Measurements from ENCODE around the gene BBLN. TPM values are rescaled to one million over a fixed set of nuclear protein-coding genes. Genes with fewer than 3 reads are reported as not detected.

The BBLN gene
- total RNA-seq, 1 donor from 2014 or later, result 389 TPM

DNA sequence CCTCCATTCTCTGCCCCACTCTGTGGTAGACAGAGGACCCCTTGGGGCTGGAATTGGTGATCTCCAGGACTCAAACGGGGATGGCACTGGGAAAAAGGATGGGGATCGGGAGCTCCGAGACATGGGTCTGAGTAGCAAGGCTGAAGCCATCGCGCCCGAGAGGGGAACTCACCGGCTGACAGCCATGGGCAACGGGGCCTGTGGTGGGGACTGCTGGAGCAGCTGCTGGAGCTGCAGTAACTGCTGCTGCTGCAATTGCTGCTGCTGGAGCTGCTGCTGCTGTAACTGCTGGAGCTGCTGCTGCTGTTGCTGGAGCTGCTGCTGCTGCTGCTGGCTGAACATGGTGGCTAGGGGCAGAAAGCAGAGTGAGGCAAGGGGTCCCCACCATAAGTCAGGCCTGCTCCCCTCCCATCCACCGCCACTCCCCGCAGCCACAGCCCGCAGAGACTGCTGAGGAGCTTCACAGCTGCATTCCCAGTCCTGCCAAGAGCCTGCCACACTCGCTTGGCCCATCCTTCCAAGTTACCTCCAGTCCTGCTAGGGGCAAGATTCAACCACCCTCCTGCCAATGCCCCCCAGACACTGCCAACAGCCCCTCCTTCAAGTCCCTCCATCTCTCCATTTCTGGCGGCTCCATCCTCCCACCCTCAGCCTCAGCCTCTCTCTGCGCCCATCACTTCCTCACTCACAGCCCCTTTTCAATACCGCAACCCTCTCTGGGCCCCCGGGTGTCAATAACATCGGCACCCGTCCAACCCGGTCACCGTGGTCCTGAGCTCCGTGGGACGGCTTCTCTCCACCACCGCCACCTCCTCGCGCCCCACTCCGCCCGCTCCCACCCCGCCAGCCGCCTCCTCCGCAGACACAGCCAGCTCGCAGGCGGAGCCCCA is 30.7 kb downstream of the BBLN start:
- Histone ChIP-seq H3K4me1 (peaks cover 0 to 13% of the 10 kb centered on the region in 2 donors), H3K36me3 (peaks cover 14 to 20% of the 10 kb centered on the region in 2 donors), H3K4me3 (peak overlapping the region; percentile 69 to 97), H3K9me3 (no peaks in the 10 kb centered on the region), H3K27me3 (no peaks in the 10 kb centered on the region), H3K27ac (peak overlapping the region; percentile 77)
- intact Hi-C loops (cut with DNase I), result loop anchor here (1.0 to 5.0 kb wide), 2 partner anchors 13 to 87 kb away; partner anchors contain the start of genes DNM1, GOLGA2 and SWI5
- DNase-seq (ENCODE audit: low spot score in 2 of 2), result no peak
- TF ChIP-seq, protein P1, sequence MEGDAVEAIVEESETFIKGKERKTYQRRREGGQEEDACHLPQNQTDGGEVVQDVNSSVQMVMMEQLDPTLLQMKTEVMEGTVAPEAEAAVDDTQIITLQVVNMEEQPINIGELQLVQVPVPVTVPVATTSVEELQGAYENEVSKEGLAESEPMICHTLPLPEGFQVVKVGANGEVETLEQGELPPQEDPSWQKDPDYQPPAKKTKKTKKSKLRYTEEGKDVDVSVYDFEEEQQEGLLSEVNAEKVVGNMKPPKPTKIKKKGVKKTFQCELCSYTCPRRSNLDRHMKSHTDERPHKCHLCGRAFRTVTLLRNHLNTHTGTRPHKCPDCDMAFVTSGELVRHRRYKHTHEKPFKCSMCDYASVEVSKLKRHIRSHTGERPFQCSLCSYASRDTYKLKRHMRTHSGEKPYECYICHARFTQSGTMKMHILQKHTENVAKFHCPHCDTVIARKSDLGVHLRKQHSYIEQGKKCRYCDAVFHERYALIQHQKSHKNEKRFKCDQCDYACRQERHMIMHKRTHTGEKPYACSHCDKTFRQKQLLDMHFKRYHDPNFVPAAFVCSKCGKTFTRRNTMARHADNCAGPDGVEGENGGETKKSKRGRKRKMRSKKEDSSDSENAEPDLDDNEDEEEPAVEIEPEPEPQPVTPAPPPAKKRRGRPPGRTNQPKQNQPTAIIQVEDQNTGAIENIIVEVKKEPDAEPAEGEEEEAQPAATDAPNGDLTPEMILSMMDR (IDR thresholded peaks at IDR 0.05), result no peak

DNA sequence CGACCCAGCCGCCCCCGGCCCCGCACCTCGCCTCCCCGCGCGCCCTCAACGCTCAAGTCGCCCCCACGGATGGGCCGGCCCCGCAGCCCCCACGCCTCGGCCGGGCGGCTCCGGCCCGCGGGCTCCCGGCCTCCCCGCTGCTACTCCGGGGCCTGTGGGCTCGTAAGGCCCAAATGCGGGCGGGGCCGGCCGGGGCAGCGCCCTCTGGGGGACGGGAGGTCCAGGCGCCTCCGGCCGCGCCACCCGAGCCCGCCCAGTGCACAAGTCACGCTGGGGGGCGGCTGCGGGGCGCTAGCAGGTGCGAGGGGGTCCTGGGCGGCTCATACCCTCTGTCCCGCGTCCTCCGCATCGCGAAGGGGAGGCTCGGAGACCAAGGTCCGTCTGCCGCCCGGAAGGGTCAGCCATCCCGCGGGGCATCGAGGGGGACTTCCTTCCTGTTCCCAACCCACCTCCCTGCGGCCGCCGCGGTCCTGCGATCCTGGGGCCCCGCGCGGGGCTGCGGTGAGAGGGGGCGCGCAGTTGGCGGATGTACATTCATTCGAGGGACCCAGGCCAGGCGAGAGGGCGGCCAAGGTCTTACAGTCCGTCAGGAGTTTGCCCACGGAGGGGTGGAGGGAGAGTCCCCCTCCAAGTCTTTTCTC is 31.5 kb downstream of the BBLN start, which contains the start of gene CIZ1:
TSS of gene CIZ1 (minus strand) at position 167 of the 641 bp plus-strand sequence. CDS start 715 bp downstream, outside the sequence.
- H3K36me3 ChIP-seq, result peaks cover 14 to 15% of the 10 kb centered on the region in 2 donors
- no peaks in the 10 kb centered on the region for H3K9me3 ChIP-seq
- TF ChIP-seq, protein P1 (IDR thresholded peaks at IDR 0.05), result peak; percentile 76 to 81 (median 78)
- peak in 1 of 2 donors; percentile 89 for DNase-seq (ENCODE audit: low spot score in 2 of 2)
- H3K27ac ChIP-seq, result peak within 1 kb of the TSS; percentile 77
- no peaks in the 10 kb centered on the region for H3K27me3 ChIP-seq
- intact Hi-C loops (cut with DNase I), result loop anchor here (1.0 to 5.0 kb wide), 2 partner anchors 12 to 86 kb away; partner anchors contain the start of genes DNM1, GOLGA2 and SWI5
- H3K4me3 ChIP-seq, result peak within 1 kb of the TSS; percentile 69 to 97
- H3K4me1 ChIP-seq, result peaks cover 0 to 13% of the 10 kb centered on the region in 2 donors

DNA sequence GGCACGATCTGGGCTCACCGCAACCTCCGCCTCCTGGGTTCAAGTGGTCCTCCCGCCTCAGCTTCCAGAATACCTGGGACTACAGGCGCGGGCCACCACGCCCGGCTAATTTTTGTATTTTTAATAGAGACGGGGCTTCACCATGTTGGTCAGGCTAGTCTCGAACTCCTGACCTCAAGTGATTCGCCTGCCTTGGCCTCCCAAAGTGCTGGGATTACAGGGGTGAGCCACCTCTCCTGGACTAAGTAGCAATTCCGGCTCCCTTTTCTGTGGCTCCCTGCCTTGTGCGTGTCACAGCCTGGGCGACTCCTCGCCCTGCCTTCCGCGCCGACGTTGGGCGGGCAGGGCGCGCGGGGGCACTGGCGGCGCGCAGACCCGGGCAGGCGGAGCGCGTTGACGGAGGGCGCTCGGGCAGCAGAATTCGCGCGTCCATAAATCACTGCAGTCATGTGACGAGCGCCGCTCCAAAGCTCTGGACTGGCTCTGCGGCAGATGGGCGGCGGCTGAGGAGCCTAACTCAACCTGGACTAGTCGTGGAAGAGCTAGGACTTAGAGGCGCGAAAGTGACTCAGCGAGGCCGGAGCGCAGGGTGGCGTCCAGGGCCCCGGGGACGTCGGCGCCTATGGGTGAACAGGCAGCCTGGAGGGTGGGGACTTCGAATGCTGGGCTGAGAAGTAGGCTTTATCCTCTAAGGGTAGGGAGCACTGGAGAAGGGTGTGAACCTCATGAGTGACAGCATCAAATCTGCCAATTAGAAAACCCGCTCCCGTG is 32.7 kb downstream of the BBLN start:
- Histone ChIP-seq H3K4me1 (peaks cover 0 to 13% of the 10 kb centered on the region in 2 donors), H3K4me3 (peak overlapping the region; percentile 69 to 97), H3K9me3 (no peaks in the 10 kb centered on the region), H3K36me3 (peaks cover 9 to 10% of the 10 kb centered on the region in 2 donors), H3K27ac (peak overlapping the region; percentile 77), H3K27me3 (no peaks in the 10 kb centered on the region)
- peak; percentile 62 to 91 for DNase-seq (ENCODE audit: low spot score in 2 of 2)
- intact Hi-C loops (cut with DNase I), result loop anchor here (5.0 kb wide), 1 partner anchor 85 kb away; the partner anchor contains the start of genes GOLGA2 and SWI5
- TF ChIP-seq, protein P1 (IDR thresholded peaks at IDR 0.05), result peak in 1 of 3 experiments; percentile 52

DNA sequence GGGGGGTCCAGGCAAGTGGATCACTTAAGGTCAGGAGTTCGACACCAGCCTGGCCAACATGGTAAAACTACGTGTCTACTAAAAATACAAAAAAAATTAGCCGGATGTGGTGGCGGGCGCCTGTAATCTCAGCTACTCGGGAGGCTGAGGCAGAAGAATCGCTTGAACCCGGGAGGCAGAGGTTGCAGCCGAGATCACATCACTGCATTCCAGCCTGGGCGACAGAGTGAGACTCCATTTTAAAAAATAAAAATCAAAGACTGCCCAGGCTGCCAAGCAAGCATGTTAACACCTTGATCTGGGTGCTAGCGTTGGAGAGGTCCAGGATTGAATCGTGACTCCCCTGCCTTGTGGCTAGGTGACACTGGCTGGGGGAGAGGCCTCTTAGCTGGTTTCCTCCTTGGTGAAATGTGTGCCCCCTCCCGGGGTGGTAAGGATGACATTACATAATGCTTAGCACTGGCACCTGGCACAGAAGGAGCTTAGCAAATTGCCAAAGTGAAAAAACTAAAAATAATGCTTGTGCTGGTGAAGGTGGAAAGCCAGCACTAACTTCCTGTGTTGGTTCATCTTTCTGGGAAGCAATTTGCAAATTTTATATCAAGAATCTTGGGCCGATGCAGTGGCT is 33.5 kb downstream of the BBLN start:
- intact Hi-C loops (cut with DNase I), result loop anchor here (5.0 kb wide), 1 partner anchor 84 kb away; the partner anchor contains the start of genes GOLGA2 and SWI5
- Histone ChIP-seq H3K27me3 (no peaks in the 10 kb centered on the region), H3K4me3 (peak overlapping the region in 1 of 2 donors; percentile 69)

More for the DNA sequence above, 33.5 kb downstream of the BBLN start:
- TF ChIP-seq, protein P1 (IDR thresholded peaks at IDR 0.05), result no peak
- Histone ChIP-seq H3K9me3 (no peaks in the 10 kb centered on the region), H3K4me1 (peaks cover 0 to 13% of the 10 kb centered on the region in 2 donors), H3K27ac (peak overlapping the region; percentile 77), H3K36me3 (peaks cover 3 to 8% of the 10 kb centered on the region in 2 donors)
- DNase-seq (ENCODE audit: low spot score in 2 of 2), result no peak
